Measurements from ENCODE around the gene ZNF276. TPM values are rescaled to one million over a fixed set of nuclear protein-coding genes. Genes with fewer than 3 reads are reported as not detected.

The ZNF276 gene
- polyA plus RNA-seq, 1 of the 3 experiments (the other 2 are of a cell fraction): 24.9 TPM

DNA sequence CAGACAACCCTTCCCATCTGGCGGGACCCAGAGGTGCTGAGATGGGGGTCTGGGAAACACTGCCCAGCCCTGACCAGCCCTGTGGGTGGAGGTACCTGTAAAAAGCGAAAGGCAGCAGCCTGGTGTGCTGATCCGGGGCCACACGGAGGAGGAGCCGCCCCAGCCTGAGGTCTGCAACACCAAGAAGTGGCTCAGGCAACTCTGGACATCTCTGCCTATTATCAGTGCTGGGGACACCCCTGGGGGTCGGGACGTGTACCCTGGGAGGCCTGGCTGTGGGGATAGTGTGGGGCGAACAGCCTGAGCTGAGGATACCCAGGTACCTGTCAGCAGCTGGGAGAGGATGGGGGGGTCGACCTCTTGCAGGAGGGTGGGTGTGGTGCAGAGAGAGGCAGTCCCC, 18.0 kb downstream of the ZNF276 start (continued):
- no peak for TF ChIP-seq ZBTB33 (IDR thresholded peaks at IDR 0.05; ENCODE audit: borderline replicate concordance, low read depth)
- TF ChIP-seq FOXM1 (IDR thresholded peaks at IDR 0.05; ENCODE audit: low read depth): no peak
- no peak for TF ChIP-seq SMC3 (IDR thresholded peaks at IDR 0.05; ENCODE audit: low read depth, low read length)
- no peak for TF ChIP-seq GABPA (IDR thresholded peaks at IDR 0.05; ENCODE audit: low read depth)

DNA sequence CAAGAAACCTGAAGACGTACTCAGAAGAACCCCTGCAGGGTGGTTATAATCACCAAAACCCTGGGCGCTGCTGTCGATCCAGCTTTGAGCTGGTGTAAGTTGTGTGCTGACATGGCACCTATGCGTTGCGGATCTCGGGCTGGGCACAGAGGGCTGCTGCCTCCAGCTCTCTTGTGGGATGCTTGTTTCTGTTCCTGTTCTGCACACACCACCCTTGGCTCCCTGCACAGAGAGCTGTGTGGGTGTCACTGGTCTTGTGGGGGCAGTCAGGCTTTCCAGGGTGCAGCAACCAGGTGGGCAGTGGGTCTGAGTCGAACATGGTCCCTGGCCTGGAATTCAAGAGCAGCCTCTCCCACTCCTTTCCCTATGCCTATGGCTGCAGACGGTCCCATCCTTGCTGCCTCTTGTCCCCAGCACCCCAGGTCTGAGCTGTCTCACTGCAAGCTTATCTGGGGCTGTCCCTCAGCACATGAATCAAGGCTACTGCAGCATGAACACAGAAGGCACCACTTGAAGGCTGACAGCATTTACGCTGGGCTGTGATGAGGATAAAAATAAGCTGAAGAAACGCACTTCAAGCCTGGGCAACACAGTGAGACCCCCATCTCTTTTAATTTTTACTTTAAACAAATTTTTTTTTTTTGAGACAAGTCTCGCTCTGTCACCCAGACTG, 20.1 kb downstream of the ZNF276 start:
- peaks cover 29 to 49% of the 10 kb centered on the region in 2 experiments for H3K36me3 ChIP-seq (replicated peaks in 1 of 2; ENCODE audit: control insufficient read depth in 1 of 2, insufficient read depth in 2 of 2, low read length in 1 of 2)
- H3K9me2 ChIP-seq: no peaks in the 10 kb centered on the region

More for the DNA sequence above, 20.1 kb downstream of the ZNF276 start:
- H3K9ac ChIP-seq: no peak overlapping the region
- ChIA-PET POLR2A (no interaction called here), CTCF (interaction anchor here (0.7 to 2.8 kb wide), 5 partner anchors 11 to 184 kb away, joined by 3 to 14 read pairs (median 3); no protein-coding TSS in a partner anchor)
- H3K4me1 ChIP-seq (ENCODE audit: control insufficient read depth in 1 of 2, insufficient read depth in 2 of 2, low read depth in 1 of 2, low read length in 1 of 2): no peaks in the 10 kb centered on the region; a peak in 1 of 4 replicates
- TF ChIP-seq TAF1 (IDR thresholded peaks at IDR 0.05; ENCODE audit: borderline replicate concordance, low read depth, low read length) (no peak), FOSL2 (IDR thresholded peaks at IDR 0.05; ENCODE audit: borderline replicate concordance, low read depth) (no peak), TEAD4 (IDR thresholded peaks at IDR 0.05; ENCODE audit: borderline replicate concordance, insufficient read depth) (no peak), JUND (IDR thresholded peaks at IDR 0.05) (no peak), GATA2 (CRISPR knock-in tag; IDR thresholded peaks at IDR 0.05) (no peak), NFIC (IDR thresholded peaks at IDR 0.05; ENCODE audit: borderline replicate concordance) (no peak), POLR2AphosphoS5 (IDR thresholded peaks at IDR 0.05; ENCODE audit: low read depth, low read length) (no peak; the same call in 1 of the 2 replicates), FOXM1 (IDR thresholded peaks at IDR 0.05; ENCODE audit: low read depth) (no peak), SMC3 (IDR thresholded peaks at IDR 0.05; ENCODE audit: low read depth, low read length) (no peak), RXRA (IDR thresholded peaks at IDR 0.05; ENCODE audit: borderline replicate concordance, low read depth) (no peak), CTCF (IDR thresholded peaks at IDR 0.05) (no peak), MXI1 (IDR thresholded peaks at IDR 0.05; ENCODE audit: low read depth, low read length) (no peak), YY1 (IDR thresholded peaks at IDR 0.05; ENCODE audit: low read depth) (no peak), TCF12 (IDR thresholded peaks at IDR 0.05) (no peak), ELF1 (IDR thresholded peaks at IDR 0.05) (no peak), REST (IDR thresholded peaks at IDR 0.05; ENCODE audit: low read depth, low read length) (no peak), RCOR1 (IDR thresholded peaks at IDR 0.05; ENCODE audit: low read length) (no peak)
- TF ChIP-seq, protein P1, sequence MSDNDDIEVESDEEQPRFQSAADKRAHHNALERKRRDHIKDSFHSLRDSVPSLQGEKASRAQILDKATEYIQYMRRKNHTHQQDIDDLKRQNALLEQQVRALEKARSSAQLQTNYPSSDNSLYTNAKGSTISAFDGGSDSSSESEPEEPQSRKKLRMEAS (IDR thresholded peaks at IDR 0.05; ENCODE audit: low read depth): no peak
- TF ChIP-seq, protein P2, sequence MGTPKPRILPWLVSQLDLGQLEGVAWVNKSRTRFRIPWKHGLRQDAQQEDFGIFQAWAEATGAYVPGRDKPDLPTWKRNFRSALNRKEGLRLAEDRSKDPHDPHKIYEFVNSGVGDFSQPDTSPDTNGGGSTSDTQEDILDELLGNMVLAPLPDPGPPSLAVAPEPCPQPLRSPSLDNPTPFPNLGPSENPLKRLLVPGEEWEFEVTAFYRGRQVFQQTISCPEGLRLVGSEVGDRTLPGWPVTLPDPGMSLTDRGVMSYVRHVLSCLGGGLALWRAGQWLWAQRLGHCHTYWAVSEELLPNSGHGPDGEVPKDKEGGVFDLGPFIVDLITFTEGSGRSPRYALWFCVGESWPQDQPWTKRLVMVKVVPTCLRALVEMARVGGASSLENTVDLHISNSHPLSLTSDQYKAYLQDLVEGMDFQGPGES (IDR thresholded peaks at IDR 0.05; ENCODE audit: low read depth, low read length): no peak
- TF ChIP-seq, protein P3, sequence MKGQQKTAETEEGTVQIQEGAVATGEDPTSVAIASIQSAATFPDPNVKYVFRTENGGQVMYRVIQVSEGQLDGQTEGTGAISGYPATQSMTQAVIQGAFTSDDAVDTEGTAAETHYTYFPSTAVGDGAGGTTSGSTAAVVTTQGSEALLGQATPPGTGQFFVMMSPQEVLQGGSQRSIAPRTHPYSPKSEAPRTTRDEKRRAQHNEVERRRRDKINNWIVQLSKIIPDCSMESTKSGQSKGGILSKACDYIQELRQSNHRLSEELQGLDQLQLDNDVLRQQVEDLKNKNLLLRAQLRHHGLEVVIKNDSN (IDR thresholded peaks at IDR 0.05; ENCODE audit: borderline replicate concordance, low read depth): no peak
- no peak overlapping the region for H2AFZ ChIP-seq (ENCODE audit: low read depth)
- no peaks in the 10 kb centered on the region for H3K27me3 ChIP-seq (ENCODE audit: insufficient read depth)
- no peak overlapping the region for H3K4me3 ChIP-seq (ENCODE audit: low read depth in 2 of 2, low read length in 1 of 2)
- no peak overlapping the region for H3K27ac ChIP-seq (ENCODE audit: low read depth in 2 of 2, low read length in 1 of 2)
- H3K79me2 ChIP-seq (ENCODE audit: insufficient read depth): peaks cover 4% of the 10 kb centered on the region; the same call in 1 of the 2 replicates
- no peak for DNase-seq
- no peaks in the 10 kb centered on the region; the same call in 1 of the 2 replicates for H4K20me1 ChIP-seq (ENCODE audit: insufficient read depth)
- H3K4me2 ChIP-seq: no peak overlapping the region
- no peaks in the 10 kb centered on the region for H3K9me3 ChIP-seq
- WGBS (ENCODE audit: low lambda C conversion rate): 87% methylated on average over 10 of the region's 11 CpGs
- peaks cover 14% of the 10 kb centered on the region for H3F3A ChIP-seq (replicated peaks; ENCODE audit: insufficient read depth)

All from SK-N-SH (cell line).